Osteocyte (in vitro differentiated cells): ENCODE data around the gene LARP1. TPM values are rescaled to one million over a fixed set of nuclear protein-coding genes. Genes with fewer than 3 reads are reported as not detected.

ENCODE experiments used
- DNase-seq: peaks from one replicate; pipeline ENCODE4 v3.0.0; 2021; ENCODE audit warnings: mixed read lengths; ENCODE audit not compliant: unreplicated experiment; ENCODE audit errors: extremely low spot score
- H3K27ac Mint-ChIP-seq: one replicate; pipeline ENCODE4 v1.8.0; 2021; ENCODE audit warnings: mild to moderate bottlenecking, mixed read lengths; ENCODE audit not compliant: unreplicated experiment
- H3K27me3 Mint-ChIP-seq: one replicate; pipeline ENCODE4 v1.8.0; 2021; ENCODE audit warnings: mixed read lengths; ENCODE audit not compliant: unreplicated experiment
- H3K36me3 Mint-ChIP-seq: one replicate; pipeline ENCODE4 v1.8.0; 2021; ENCODE audit warnings: mixed read lengths; ENCODE audit not compliant: unreplicated experiment
- H3K4me1 Mint-ChIP-seq: one replicate; pipeline ENCODE4 v1.8.0; 2021; ENCODE audit warnings: mixed read lengths; ENCODE audit not compliant: unreplicated experiment
- H3K4me3 Mint-ChIP-seq: one replicate; pipeline ENCODE4 v1.8.0; 2021; ENCODE audit warnings: mild to moderate bottlenecking, moderate library complexity, mixed read lengths; ENCODE audit not compliant: unreplicated experiment
- H3K9me3 Mint-ChIP-seq: one replicate; pipeline ENCODE4 v1.8.0; 2021; ENCODE audit warnings: mixed read lengths; ENCODE audit not compliant: unreplicated experiment
- CTCF ChIP-seq: fragments of 200-600 bp; sonication (generic); IDR thresholded peaks from 2 replicates; pipeline ENCODE4 v1.5.0; 2021; ENCODE audit warnings: antibody characterized with exemption, mild to moderate bottlenecking, moderate library complexity
- total RNA-seq: library from RNA; stranded (reverse); gene quantifications from 2 replicates; pipeline ENCODE4 v1.2.1, GENCODE V29; 2021

LARP1 gene
- total RNA-seq, 1 donor from 2014 or later = 247 TPM

GRCh38 chr5:154721481-154722058, 33.6 kb upstream of the LARP1 start:
- Mint-ChIP-seq H3K4me3 (no peak overlapping the region), H3K27me3 (no peaks in the 10 kb centered on the region), H3K27ac (no peak overlapping the region), H3K9me3 (no peaks in the 10 kb centered on the region), H3K4me1 (no peaks in the 10 kb centered on the region), H3K36me3 (no peaks in the 10 kb centered on the region)
- no peak for TF ChIP-seq CTCF
- no peak for DNase-seq

- no peak overlapping the region for H3K4me3 Mint-ChIP-seq
- TF ChIP-seq CTCF = no peak
- H3K4me1 Mint-ChIP-seq = no peaks in the 10 kb centered on the region
- DNase-seq = no peak
- no peaks in the 10 kb centered on the region for H3K36me3 Mint-ChIP-seq
- H3K27ac Mint-ChIP-seq = no peak overlapping the region
- H3K27me3 Mint-ChIP-seq = no peaks in the 10 kb centered on the region
- H3K9me3 Mint-ChIP-seq = no peaks in the 10 kb centered on the region
Measured at GRCh38 chr5:154722097-154722496, 33.1 kb upstream of the LARP1 start.

GRCh38 chr5:154722936-154723335, 32.2 kb upstream of the LARP1 start:
- Mint-ChIP-seq H3K9me3 (no peaks in the 10 kb centered on the region), H3K27me3 (no peaks in the 10 kb centered on the region), H3K36me3 (no peaks in the 10 kb centered on the region), H3K27ac (no peak overlapping the region), H3K4me3 (no peak overlapping the region), H3K4me1 (no peaks in the 10 kb centered on the region)
- DNase-seq = no peak
- no peak for TF ChIP-seq CTCF

- TF ChIP-seq CTCF = no peak
- DNase-seq = no peak
- Mint-ChIP-seq H3K4me3 (no peak overlapping the region), H3K27ac (no peak overlapping the region), H3K27me3 (no peaks in the 10 kb centered on the region), H3K36me3 (no peaks in the 10 kb centered on the region), H3K9me3 (no peaks in the 10 kb centered on the region), H3K4me1 (no peaks in the 10 kb centered on the region)
Measured at GRCh38 chr5:154723740-154724505, 31.3 kb upstream of the LARP1 start.

GRCh38 chr5:154727361-154727760, 27.8 kb upstream of the LARP1 start:
- no peak for TF ChIP-seq CTCF
- Mint-ChIP-seq H3K4me1 (no peaks in the 10 kb centered on the region), H3K36me3 (no peaks in the 10 kb centered on the region), H3K27ac (no peak overlapping the region), H3K4me3 (no peak overlapping the region), H3K27me3 (peaks cover 2% of the 10 kb centered on the region), H3K9me3 (peaks cover 7% of the 10 kb centered on the region)
- no peak for DNase-seq
